Cardiac muscle cell (in vitro differentiated cells and primary cell): ENCODE measurements around the gene ITGA3. TPM values are rescaled to one million over a fixed set of nuclear protein-coding genes. Genes with fewer than 3 reads are reported as not detected.

Experiments
- DNase-seq, 2 donors: peaks; one replicate each; pipeline versions ENCODE4 v3.0.0 to v3.0.0-alpha.2; 2010 to 2017; ENCODE audit warnings: low read depth in 1 of 2, low spot score in 1 of 2
- H3K27ac ChIP-seq: fragments of 200-600 bp; sonication (generic); 2 replicates; pipeline ENCODE4 v1.5.1; 2016
- H3K27me3 ChIP-seq: fragments of 200-600 bp; sonication (generic); 2 replicates; pipeline ENCODE4 v1.6.0; 2016; ENCODE audit warnings: control low read depth
- H3K36me3 ChIP-seq: fragments of 200-600 bp; sonication (generic); 2 replicates; pipeline ENCODE4 v1.5.1; 2016; ENCODE audit warnings: control low read depth
- H3K4me1 ChIP-seq: fragments of 200-600 bp; sonication (generic); 2 replicates; pipeline ENCODE4 v1.8.1; 2017; ENCODE audit warnings: low read depth, mild to moderate bottlenecking, mixed run types
- H3K4me3 ChIP-seq: fragments of 200-600 bp; sonication (generic); 2 replicates; pipeline ENCODE4 v1.5.1; 2016; ENCODE audit warnings: mild to moderate bottlenecking
- H3K9me3 ChIP-seq: fragments of 200-600 bp; sonication (generic); 2 replicates; pipeline ENCODE4 v1.5.1; 2017; ENCODE audit warnings: low read depth, mild to moderate bottlenecking, control low read depth
- CTCF ChIP-seq: IDR thresholded peaks from 2 replicates; pipeline ENCODE4 v1.5.1; 2012; ENCODE audit warnings: low read depth, mild to moderate bottlenecking, low read length
- polyA plus RNA-seq: library from polyadenylated mRNA; unstranded; fragments of >200 nt; fragmentation: Nextera tagmentation; extraction: Ambion mirVana; gene quantifications from 2 replicates; pipeline ENCODE4 v1.2.1, GENCODE V29; 2016
- total RNA-seq: library from RNA; depleted of rRNA; stranded (reverse); fragments of >200 nt; gene quantifications from 2 replicates; pipeline ENCODE4 v1.2.3, GENCODE V29; 2016

Gene ITGA3
- total and polyA plus RNA-seq, 2 experiments from 2014 or later = 20.5 to 41.9 TPM

DNA sequence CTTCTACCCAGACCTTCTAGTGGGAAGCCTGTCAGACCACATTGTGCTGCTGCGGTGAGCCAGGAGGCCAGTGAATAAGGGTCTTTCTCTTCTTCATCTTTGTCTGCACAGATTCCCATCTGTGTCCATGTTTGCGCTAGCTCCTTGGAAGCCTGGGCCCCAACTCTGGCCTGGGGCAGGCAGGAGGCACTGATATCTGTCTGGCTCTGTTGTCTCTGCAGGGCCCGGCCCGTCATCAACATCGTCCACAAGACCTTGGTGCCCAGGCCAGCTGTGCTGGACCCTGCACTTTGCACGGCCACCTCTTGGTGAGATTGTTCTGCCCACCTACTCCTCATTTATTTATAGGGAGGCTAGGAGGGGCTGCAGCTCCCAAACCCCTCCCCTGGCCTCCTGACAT is 18.3 kb downstream of the ITGA3 start:
- H3K36me3 ChIP-seq = peaks cover 9% of the 10 kb centered on the region
- no peak for TF ChIP-seq CTCF
- H3K9me3 ChIP-seq = no peaks in the 10 kb centered on the region
- no peak overlapping the region for H3K27ac ChIP-seq
- no peak overlapping the region for H3K4me3 ChIP-seq
- H3K4me1 ChIP-seq = peaks cover 6% of the 10 kb centered on the region
- DNase-seq = no peak
- H3K27me3 ChIP-seq = no peaks in the 10 kb centered on the region

GRCh38 chr17:50075446-50076032 is 19.6 kb downstream of the ITGA3 start:
- H3K27me3 ChIP-seq = no peaks in the 10 kb centered on the region
- no peak for TF ChIP-seq CTCF

DNA sequence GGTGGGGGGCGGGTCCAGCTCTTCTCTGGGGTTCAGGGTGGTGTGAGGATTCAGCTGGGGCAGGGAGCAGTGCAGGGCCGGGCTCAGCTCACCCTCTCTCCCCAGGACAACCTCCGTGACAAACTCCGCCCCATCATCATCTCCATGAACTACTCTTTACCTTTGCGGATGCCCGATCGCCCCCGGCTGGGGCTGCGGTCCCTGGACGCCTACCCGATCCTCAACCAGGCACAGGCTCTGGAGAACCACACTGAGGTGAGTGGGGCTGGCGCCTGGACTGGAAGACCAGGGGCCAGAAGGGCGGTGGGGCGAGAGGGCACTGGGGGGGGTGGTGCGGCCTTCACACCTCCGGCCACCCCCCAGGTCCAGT is 20.3 kb downstream of the ITGA3 start:
- Histone ChIP-seq H3K27ac (no peak overlapping the region), H3K36me3 (peaks cover 5% of the 10 kb centered on the region)

More at GRCh38 chr17:50075446-50076032, 19.6 kb downstream of the ITGA3 start:
- peaks cover 5% of the 10 kb centered on the region for H3K36me3 ChIP-seq
- H3K27ac ChIP-seq = no peak overlapping the region
- H3K9me3 ChIP-seq = no peaks in the 10 kb centered on the region
- no peak for DNase-seq
- peaks cover 6% of the 10 kb centered on the region for H3K4me1 ChIP-seq
- no peak overlapping the region for H3K4me3 ChIP-seq

DNA sequence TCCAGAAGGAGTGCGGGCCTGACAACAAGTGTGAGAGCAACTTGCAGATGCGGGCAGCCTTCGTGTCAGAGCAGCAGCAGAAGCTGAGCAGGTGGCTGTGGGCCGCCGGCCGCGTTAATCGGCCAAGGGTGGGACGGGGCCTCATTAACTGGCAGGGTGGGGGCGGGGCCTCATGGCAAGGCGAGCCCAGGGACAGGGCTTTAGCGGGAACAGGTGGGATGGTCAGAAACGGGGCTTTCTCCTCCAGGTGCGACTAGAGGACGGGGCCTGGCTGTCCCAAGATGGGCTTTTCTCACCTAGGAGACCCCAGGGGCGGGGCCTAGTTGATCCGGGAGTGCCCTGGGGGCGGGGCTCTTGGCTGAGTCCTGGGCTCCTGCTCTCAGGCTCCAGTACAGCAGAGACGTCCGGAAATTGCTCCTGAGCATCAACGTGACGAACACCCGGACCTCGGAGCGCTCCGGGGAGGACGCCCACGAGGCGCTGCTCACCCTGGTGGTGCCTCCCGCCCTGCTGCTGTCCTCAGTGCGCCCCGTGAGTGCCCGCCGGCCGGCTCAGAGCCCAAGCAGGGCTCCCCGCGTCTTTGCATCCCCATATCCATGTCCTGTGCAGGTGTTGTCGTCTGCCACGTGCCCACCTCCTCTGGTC is 20.8 kb downstream of the ITGA3 start:
- Histone ChIP-seq H3K27ac (no peak overlapping the region), H3K27me3 (no peaks in the 10 kb centered on the region), H3K36me3 (peaks cover 5% of the 10 kb centered on the region), H3K4me1 (peaks cover 6% of the 10 kb centered on the region), H3K9me3 (no peaks in the 10 kb centered on the region), H3K4me3 (no peak overlapping the region)
- DNase-seq = peak in 1 of 2 donors; percentile 55
- no peak for TF ChIP-seq CTCF

More for the DNA sequence above, 20.3 kb downstream of the ITGA3 start:
- TF ChIP-seq CTCF = no peak
- Histone ChIP-seq H3K4me3 (no peak overlapping the region), H3K4me1 (peaks cover 6% of the 10 kb centered on the region), H3K27me3 (no peaks in the 10 kb centered on the region), H3K9me3 (no peaks in the 10 kb centered on the region)
- no peak for DNase-seq

DNA sequence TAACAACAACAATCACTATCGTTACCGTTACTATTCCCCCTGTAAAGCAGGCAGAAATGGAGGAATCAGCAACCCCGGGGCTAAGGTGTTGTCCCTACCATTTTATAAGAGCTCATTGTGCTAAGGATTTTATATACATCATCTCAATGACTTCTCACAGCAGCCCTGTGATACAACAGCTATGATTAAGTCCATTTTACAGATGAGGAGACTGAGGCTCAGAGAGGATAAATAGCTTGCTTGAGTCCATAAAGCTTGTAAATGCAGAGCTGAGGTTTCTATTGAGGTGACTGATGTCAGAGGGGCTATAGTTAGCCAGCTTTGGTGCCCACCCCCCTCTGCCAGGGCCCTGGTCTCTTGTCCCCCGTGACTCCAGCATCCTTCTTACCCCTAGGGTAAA is 22.5 kb downstream of the ITGA3 start:
- Histone ChIP-seq H3K36me3 (peaks cover 5% of the 10 kb centered on the region), H3K4me3 (no peak overlapping the region), H3K4me1 (no peaks in the 10 kb centered on the region), H3K27ac (no peak overlapping the region), H3K9me3 (no peaks in the 10 kb centered on the region), H3K27me3 (no peaks in the 10 kb centered on the region)
- no peak for DNase-seq
- TF ChIP-seq CTCF = no peak
